Measurements from ENCODE around the gene NECTIN1. TPM values are rescaled to one million over a fixed set of nuclear protein-coding genes. Genes with fewer than 3 reads are reported as not detected.

NECTIN1 gene
- total RNA-seq, 1 donor from 2014 or later, result 29.9 TPM

- no peak for DNase-seq
Measured at GRCh38 chr11:119729951-119730613, 1.1 kb upstream of the NECTIN1 start.

DNA sequence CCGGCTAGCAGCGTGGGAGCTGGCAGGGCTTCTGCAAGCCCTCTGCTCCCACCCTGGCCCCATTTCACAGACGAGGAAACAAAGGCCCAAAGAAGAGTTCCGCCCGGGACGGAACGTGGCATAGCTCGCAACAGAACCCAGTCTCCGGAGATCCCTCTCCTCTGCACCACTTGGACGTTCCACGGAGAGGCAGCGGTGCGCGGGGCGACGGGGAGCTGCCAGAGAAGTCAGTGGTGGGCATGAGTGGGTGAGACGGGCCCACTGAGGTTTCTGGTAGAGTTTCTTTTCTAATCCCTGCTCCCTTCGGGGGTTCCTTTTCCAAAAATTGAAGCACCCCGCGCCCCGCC, 554 bp upstream of the NECTIN1 start:
- no peak for DNase-seq

GRCh38 chr11:119728211-119728626, 781 bp downstream of the NECTIN1 start:
- DNase-seq, result no peak

- no peak for DNase-seq
Measured at GRCh38 chr11:119727523-119728151, 1.4 kb downstream of the NECTIN1 start.

DNA sequence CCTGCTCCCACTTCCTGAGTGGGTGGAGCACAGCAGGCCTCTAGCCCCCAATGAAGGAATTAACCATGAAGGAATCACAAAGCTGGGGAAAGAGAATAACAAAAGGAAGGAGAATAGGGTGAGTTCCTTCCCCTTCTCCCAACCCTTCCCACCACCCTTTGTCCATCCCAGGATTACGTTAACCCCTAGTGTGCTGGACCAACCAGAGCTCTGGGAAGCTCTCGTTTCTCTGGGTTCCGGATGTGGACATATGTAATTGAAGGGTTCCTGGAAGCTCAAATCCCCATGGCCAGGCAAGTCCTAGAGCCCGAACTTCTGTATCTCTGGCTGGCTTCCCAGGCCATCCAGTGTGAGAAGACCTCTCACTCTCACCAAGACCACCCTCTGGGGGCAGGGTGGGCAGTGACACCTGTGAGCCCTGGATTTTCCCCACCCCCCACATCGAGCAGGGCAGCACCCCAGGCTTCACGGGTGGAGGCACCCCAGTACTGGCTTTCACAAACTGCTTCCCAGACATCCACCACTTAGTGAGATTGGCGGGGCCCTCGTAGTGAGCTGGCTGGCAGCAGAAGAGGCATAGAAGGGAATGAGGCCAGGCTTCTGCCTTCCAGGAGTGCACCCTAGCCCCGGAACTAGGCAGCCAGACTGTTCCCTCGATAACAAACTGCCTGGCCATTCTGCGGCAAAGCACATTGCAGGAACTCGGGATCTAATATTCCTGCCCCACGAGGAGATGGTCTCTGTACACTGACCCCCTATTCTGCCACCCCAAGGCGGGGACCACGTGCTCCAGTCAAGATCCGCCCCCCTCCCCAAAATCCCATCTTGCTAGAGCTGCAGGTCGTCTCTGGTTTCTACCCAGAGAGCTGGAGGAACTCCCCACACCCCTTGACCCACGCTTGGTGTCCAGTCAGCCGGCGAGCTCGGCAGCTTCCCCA, 2.1 kb downstream of the NECTIN1 start:
- no peak for DNase-seq

DNA sequence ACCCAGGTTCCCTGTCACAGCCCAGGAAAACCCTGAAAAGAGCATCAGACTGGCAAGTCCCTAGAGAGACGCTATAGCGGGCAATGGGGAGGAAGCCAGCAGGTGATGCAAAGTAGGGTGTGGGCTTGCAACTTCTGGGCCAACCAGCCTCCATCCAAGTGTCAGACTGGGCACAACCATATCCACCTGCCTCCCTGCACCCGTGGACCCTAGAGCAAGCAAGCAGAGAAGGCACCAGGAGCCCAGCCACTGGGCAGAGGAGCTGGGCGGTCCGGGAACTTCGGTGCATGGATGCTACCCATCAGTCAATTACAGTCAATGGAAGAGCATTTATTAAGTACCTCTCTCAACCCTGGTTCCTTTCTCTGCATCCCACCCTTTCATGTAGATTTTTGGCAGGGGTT, 2.8 kb downstream of the NECTIN1 start:
- DNase-seq, result no peak

- no peak for DNase-seq
Measured at GRCh38 chr11:119724956-119725355, 4.0 kb downstream of the NECTIN1 start.

DNA sequence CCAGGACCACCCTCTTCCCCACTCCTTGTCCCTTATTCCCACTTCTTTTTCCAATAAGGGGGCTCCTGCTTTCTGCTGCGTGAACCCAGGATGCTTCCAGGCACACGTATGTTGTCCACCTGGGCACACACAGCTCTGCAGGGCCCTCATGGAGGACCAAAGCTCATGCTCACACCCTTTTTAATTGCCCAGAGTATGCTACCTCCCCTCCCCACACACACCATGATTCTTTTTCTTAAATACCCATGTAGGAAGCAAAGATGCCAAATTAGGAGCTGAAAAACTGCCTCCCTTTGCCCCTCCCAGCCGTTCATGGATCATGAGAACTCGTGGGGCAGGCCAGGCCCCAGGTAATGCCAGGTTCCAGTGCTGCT, 5.1 kb downstream of the NECTIN1 start:
- no peak for DNase-seq

- DNase-seq, result no peak
Measured at GRCh38 chr11:119723243-119723951, 5.6 kb downstream of the NECTIN1 start.

DNA sequence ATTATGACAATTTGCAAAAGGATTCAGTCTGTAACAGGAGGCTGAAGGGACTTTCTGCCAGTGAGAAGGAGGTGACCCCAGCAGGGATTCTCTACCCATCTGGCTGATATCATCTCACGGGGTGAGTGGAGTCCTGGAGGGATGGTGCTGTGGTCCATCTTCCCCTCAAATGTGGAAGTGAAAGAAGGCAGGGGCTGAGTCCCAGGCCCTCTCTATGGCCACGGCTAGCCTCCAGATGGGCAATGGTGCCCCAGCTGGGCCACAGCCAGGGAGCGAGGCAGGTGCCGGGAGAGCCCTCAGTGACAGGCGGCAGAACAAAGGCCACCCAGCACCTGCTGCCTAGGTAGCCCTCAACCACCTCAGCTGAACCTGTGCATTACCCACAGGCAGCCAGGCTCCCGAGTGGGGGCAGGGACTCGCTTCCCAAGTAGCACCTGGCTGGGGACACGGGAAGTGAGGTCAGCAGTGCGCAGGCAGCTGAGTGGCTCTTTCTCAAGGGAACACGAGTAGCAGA, 6.7 kb downstream of the NECTIN1 start:
- DNase-seq, result no peak

GRCh38 chr11:119721129-119722120, 7.6 kb downstream of the NECTIN1 start:
- peak; percentile 48 for DNase-seq

DNA sequence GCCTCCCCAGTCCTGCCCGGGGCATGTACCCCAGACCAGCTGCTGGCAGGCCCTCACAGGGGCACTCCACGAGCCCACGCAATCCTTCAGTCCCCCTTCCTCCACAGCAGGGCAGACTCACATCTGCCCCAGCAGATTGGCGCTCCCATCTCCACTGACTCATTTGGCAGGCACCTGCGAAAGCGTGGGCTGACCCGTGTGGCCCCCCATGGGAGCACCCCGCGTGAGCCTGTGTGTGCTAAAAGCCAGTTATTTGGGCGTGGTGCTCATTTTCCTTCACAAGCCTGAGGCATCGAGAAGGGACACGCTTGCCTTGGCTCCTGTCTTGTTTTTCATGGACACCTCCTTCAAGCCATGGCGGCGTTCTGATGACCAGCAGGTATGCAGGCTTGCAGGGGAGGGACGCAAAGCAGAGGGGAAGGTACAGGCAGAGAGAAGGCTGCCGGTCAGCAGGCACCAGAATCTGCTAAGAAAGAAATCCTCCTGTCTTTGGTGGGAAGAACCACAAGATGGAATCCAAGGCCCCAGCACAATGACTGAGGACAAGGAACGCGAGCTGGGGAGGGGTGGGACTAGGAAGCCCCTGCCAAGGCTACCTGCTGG, 8.6 kb downstream of the NECTIN1 start:
- DNase-seq, result no peak

DNA sequence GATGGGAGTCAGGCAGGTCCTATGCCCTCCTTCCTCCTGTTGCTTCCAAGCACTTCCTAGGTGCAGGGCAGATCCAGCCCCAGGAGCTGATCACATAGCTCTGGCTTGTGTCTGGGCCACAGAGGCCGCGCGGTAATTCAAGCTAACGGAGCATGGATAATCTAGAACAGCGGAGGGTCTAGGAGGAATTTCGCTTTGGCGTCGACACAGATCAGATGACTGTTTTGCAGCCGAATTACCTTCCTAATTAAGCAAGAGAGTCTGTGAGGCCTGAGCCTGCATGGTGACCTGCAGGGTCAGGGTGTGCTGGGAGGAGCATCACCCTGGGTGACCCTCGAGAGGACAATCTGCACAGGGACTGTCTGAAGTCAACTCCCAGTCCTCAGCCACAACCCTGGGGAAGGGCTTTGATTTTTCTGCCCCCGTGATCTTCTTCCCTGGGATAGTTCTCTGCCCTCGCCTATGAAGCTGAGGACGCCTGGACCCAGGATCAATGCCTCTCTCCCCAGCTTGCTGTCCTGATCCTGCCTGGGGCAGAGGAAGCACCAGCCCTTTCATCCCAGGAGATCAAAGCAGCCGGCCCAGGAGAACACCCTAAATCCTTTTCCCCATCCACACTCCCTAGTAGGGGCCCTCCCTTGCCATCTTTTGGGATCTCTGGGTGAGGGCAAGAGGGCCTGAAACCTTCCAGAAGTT, 11.0 kb downstream of the NECTIN1 start:
- DNase-seq, result no peak

DNA sequence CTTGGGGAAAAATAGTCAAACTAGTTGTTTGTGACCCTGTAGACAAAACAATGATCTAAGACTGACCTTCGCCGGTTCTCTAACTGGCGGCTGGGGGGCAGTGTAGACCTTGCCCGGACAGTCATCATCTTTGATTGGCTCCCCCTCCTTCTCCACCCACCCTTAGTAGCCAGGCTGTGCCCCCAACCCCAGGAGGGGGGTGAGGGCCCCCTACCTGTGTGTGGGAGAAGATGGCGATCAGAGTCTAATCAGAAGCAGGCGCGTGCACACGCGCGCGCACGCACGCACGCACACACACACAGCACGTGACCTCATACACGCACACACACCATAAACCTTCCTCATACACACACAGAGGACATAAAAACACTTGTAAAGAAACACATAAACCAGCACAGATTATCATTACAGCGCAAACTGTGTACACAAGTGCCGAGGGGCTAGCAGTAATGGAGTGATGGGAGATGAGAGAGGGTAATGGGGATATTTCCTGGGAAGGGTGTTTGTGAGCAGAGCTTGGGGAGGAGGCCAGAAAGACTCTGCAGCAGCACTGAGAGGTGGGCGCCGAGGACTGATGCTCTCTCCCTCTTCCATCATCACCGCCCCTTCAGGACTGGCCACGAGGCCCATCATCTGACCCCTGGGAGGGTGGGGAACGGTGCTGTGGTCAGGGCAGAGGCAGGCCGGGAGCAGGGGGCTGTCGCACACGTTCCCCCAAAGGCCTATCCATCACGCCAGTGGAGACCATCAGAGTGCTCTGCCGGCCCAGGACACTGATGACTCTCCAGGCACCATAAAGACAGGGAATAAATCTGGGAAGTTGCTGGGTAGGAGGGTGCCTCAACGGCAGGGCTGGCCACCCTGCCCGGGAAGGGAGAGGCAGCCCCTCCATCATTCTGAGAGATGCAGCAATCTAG, 12.2 kb downstream of the NECTIN1 start:
- DNase-seq, result no peak

DNA sequence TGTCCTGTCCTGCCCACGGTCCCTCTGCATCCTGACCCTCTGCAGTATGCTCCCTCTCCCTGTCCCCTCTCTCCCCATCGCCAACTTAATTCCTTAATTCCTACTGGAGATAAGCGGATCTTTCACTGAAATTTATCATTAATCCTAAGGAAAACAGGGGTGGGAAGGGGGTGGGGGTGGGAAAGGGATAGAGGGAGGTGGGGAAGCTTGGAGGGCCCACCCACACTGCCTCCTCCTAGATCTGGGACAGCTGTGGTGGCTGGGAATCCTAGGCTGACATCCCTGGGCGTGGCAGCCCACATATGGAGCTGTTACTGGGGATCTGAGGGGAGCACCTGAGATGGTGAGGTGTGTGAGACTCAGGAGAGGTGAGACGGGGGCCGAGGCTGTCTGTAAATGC, 14.4 kb downstream of the NECTIN1 start:
- no peak for DNase-seq

DNA sequence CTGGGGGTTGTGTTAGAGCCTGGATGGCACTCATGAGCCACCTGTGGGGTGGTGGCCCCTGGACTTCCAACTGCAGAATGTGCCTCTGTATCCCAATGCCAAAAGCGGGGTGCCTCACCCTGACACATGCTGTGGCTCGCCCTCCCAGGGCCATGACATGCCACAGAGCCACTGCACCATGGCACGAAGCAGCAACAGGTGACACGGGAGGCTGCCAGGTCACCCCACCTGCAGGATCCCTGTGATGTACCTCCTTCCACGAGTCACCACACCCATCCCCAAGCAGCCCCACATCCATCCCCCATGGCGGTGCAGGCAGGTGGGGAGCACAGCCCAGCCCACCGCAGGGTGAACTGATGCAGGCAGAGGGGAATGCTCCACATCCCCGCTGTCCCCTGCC, 14.8 kb downstream of the NECTIN1 start:
- DNase-seq, result no peak

DNA sequence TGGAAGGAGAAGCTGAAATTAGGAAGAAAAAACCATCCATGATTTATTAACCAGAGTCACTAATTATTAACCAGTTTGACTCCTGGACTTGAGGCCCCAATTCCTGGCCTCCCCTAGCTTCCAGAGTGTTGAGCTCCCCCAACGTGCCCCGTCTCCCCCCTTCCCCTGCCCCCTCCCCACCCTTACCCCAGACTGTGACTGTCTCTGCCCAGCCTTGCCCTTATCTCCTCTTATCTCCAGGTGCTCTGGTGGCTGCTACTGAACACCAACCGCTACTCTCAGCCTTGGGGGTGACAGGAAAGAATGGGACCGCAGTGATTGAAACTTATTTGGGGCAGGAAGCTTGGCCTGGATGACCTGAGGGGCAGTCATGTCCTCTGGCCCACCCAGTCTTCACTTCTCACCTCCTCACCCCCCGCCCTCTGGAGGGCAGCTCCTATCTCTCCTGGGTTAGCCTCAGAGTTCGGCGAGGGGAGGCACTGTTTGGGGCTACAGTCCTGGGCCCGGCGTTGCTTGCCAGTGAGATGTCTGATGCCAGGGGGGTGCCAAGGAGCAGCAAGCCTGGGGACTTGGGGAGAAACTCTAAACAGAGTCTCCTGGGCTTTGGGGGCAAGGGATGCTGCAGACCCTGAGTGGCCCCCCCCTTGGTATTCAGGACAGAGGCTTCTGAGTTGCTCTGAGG, 15.5 kb downstream of the NECTIN1 start:
- DNase-seq, result no peak

Measured in skin of body (tissue), 2 donors.